GM18505 (cell line): ENCODE data around the gene CIRBP.

Source experiments
- ATAC-seq: cut with Tn5 transposase; IDR thresholded peaks from one replicate; pipeline ENCODE4 v1.9.1; 2021; ENCODE audit not compliant: unreplicated experiment
- POLR2A ChIP-seq: IDR thresholded peaks from 4 replicates; pipeline ENCODE4 v1.6.1; 2011; ENCODE audit warnings: borderline replicate concordance; ENCODE audit not compliant: insufficient read depth, insufficient read length; ENCODE audit errors: extremely low read depth

CIRBP gene

DNA sequence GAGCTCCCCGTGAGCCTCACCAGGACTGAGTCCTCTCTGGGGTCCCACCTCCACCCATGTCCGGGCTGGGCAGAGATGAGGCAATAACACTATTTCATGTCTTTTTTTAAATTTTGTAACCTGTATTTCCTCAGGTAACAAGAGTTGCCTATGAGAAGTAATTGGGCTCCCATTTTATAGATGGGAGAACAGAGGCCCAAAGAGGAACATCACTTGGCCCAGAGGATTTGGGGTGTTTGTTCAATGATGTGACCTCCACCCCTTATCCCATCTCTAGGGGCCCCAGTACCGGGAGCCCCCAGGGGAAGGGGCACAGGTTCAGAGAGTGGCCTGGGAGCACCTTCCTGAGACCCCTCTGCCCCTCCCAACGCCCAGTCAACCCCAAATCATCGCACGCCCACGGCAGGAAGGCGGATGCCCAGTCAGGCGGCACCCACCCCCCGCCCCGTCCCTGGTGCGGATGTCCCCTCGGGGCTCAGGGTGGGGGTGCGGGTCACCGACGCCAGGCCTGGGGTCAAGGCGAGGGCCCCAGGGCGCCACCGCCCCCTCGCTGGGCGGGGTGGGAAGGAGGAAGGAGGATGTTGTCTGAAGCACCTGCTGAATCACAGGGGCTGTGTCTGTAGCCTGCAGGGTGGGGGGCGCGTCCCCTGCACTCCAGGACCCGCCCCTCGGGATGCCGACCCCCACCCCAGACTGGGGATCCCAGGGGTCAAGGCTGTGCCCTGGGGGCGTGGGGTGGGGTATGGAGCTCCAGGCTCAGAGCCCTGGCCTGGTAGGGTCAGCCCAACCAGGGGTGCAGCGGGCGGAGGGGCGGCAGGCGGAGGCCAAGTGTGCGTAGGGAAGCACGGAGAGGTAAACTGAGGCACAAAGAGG, 9.0 kb upstream of the CIRBP start:
- peak; percentile 5 for ATAC-seq
- TF ChIP-seq POLR2A = no peak

DNA sequence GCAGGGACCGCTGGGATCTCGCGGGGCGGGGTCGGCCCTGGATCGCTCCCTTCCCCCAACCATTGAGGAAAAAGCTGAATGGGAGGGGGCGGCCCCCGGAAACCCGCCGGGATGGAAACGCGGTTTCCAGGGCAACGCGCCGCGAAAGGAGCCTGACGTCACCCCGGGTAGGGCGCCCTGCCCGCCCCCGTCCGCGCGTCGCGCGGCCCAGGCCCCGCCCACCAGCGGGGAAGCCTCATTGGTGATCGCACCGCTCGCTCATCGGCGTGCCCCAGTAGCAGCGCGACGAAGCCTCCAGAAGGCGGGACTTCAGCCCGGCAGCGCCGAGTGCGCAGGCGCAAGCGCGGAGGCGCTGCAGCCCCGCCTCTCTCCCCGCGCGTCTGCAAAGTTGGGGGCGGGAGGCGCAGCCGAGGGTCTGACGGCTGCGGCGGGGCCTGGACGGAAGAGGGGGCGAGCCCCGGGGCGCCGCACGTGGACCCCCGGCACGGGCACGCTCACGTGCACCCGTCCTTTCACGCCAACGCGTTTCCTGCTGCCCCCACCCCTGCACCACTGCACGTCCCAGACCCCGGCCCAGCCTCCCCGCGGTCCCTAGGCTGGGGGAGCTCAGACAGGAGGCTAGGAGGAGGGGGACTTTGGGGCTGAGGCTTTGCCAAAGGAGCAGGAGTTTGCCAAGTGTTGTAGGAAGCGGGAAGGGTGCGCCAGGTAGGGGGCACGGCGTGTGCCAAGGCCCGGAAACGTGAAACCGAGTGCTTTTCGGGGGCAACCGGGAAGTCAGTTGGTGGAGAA, 8.2 kb upstream of the CIRBP start:
- TF ChIP-seq POLR2A = peak; percentile 28
- ATAC-seq = peak; percentile 50

- no peak for TF ChIP-seq POLR2A
- ATAC-seq = no peak
Measured at GRCh38 chr19:1261538-1261797, 7.7 kb upstream of the CIRBP start.

DNA sequence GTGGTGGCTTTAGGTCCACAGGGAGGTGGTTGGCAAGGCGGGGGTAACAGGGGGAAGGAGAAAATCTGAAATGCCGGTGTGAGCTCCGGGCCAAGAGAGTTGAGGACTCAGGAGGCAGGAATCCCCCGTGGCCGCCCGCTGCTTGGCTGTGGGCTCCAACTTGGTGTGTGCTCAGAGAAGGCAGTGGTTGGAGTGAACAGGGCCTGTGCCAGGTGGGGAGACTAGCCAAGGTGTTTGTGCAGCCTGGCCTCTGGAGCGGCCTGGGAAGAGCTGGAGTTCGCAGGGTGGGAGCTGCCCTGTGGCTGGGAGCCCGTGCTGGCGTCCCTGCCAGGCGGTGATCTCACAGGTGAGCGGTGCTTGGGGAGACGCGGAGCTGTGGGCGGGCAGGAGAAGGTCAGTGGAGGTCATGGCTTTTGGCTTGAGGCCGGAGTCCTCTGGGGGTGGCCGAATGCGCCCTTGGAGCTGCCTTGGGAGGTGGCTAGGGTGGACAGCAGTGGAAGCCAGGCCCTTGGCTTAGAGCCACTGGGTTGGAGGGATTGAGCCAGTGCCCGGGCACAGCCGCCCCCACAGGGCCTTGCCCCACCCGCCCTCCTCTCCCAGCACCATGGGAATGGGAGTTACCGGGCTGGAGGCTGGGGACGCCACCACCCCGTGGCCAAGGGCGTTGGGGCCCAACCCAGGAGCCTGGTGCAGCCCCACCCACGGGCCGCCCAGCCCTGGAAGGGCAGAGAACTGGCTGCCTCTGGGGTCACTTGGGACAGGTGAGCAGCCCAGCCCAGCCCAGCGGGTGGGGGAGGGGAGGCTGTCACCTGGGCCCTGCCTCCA, 7.1 kb upstream of the CIRBP start:
- TF ChIP-seq POLR2A = peak; percentile 35
- ATAC-seq = no peak

DNA sequence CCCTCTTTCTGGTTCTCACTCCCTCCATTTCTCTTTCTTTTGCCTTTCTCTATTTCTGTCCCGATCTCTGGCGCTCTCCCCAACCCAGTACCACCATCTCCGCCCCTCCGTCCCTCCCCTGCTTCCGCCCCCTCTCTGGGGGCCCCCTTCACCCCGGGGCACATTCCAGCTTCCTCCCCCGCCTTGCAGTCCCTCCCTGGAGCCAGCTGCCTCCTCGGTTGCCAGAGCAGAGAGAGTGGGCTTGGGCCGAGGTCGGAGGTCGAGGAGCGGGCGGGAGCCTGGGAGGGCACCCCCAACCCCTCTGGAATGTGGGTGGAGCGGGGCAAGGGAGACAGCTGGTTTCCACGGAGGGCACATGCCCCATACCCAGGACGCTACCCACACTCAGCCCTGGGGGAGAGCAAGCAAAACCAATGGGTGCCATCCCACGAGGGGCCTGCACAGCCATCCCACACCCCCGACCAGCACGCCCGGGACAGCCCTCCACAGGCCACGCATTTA, 6.5 kb upstream of the CIRBP start:
- no peak for ATAC-seq
- no peak for TF ChIP-seq POLR2A

DNA sequence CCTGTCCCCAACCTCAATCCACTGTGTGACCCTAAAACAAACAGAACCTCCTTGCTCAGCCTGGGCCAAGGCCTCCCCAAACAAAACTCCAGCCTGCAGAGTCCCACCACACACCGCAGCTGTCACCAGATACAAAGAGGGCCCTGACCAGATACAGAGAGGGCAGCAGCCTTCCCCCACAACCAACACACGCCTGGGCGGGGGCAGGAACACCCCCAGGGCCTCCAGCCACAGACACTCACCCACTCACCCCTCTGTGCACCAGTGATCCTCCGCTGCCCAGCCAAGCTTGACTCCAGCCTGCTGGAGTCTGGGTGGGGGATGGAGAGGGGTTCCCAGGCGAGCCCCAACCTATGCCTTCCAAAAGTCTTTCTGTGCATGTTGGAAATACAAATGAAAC, 5.9 kb upstream of the CIRBP start:
- TF ChIP-seq POLR2A = no peak
- ATAC-seq = no peak

GRCh38 chr19:1264801-1265614, 4.1 kb upstream of the CIRBP start:
- ATAC-seq = no peak
- no peak for TF ChIP-seq POLR2A

- peak; percentile 26 for TF ChIP-seq POLR2A
- ATAC-seq = no peak
Measured at GRCh38 chr19:1265615-1266128, 3.5 kb upstream of the CIRBP start.

- peak; percentile 25 for ATAC-seq
- TF ChIP-seq POLR2A = peak; percentile 3
Measured at GRCh38 chr19:1266129-1266915, 2.8 kb upstream of the CIRBP start.

- ATAC-seq = peak; percentile 18
Measured at GRCh38 chr19:1266916-1267476, 2.1 kb upstream of the CIRBP start.

GRCh38 chr19:1267477-1268225, 1.5 kb upstream of the CIRBP start:
- no peak for TF ChIP-seq POLR2A
- ATAC-seq = no peak

More at GRCh38 chr19:1266916-1267476, 2.1 kb upstream of the CIRBP start:
- TF ChIP-seq POLR2A = no peak
